Nasal cavity respiratory epithelium epithelial cell of viscerocranial mucosa (primary cell): ENCODE results near the gene IFIT1. TPM values are rescaled to one million over a fixed set of nuclear protein-coding genes. Genes with fewer than 3 reads are reported as not detected.

Experiments used
- total RNA-seq: library from RNA; depleted of rRNA; stranded (reverse); fragments of >200 nt; gene quantifications from 2 replicates; pipeline ENCODE4 v1.2.3, GENCODE V29; 2014

Gene IFIT1
- total RNA-seq: 3.4 and 7.2 TPM in 2 replicates

GRCh38 chr10:89391907-89392756 is at the start of gene IFIT1:
Gene IFIT1, plus strand, starts transcription at chr10:89392623. Its CDS starts 90 bp downstream, at chr10:89392713.

GRCh38 chr10:89377705-89378637 is 14.5 kb upstream of the IFIT1 start, which contains the start of gene IFIT1B:
Gene IFIT1B, plus strand, starts transcription at chr10:89378056. Its CDS starts 80 bp downstream, at chr10:89378136.

GRCh38 chr10:89414146-89414878 is 21.9 kb downstream of the IFIT1 start, which contains the start of gene IFIT5:
Gene IFIT5, plus strand, starts transcription at chr10:89414568. Its CDS starts 231 bp downstream, at chr10:89414799.

Other genes starting within 250 kb of the IFIT1 start
- under 0.01 and 0.21 TPM in 2 replicates for gene CH25H, start 185.3 kb upstream of the IFIT1 start, total RNA-seq
- 25.6 and 66.3 TPM in 2 replicates for gene LIPA, start 140.8 kb upstream of the IFIT1 start, total RNA-seq
- 5.1 and 6.4 TPM in 2 replicates for gene IFIT2, start 90.6 kb upstream of the IFIT1 start, total RNA-seq
- gene IFIT3, start 64.6 kb upstream of the IFIT1 start, total RNA-seq: 3.1 and 6.4 TPM in 2 replicates
- gene IFIT1B, start 14.6 kb upstream of the IFIT1 start, total RNA-seq: not detected in 2 replicates
- gene IFIT5, start 21.9 kb downstream of the IFIT1 start, total RNA-seq: 7.9 and 15.0 TPM in 2 replicates
- gene SLC16A12, start 143.0 kb downstream of the IFIT1 start, total RNA-seq: under 0.01 and 0.14 TPM in 2 replicates